Subcutaneous adipose tissue (tissue), 4 donors: ENCODE data around the gene ITGAV. TPM values are rescaled to one million over a fixed set of nuclear protein-coding genes. Genes with fewer than 3 reads are reported as not detected.

Experiments
- CTCF ChIP-seq: fragments of 450-650 bp; IDR thresholded peaks from one replicate; pipeline ENCODE4 v1.5.1; 2016; ENCODE audit warnings: low read depth, mild to moderate bottlenecking, control low read depth, antibody characterized with exemption, moderate library complexity
- total RNA-seq, 4 donors: library from RNA; depleted of rRNA; stranded (reverse); fragments of >200 nt; gene quantifications; one replicate each; pipeline ENCODE4 v1.1.0, GENCODE V29; 2016

Gene ITGAV
- 100 to 1,000 TPM in 2 of 4 donors, 10 to 100 TPM in 2; 90.8 to 130 (median 114) TPM for total RNA-seq

DNA sequence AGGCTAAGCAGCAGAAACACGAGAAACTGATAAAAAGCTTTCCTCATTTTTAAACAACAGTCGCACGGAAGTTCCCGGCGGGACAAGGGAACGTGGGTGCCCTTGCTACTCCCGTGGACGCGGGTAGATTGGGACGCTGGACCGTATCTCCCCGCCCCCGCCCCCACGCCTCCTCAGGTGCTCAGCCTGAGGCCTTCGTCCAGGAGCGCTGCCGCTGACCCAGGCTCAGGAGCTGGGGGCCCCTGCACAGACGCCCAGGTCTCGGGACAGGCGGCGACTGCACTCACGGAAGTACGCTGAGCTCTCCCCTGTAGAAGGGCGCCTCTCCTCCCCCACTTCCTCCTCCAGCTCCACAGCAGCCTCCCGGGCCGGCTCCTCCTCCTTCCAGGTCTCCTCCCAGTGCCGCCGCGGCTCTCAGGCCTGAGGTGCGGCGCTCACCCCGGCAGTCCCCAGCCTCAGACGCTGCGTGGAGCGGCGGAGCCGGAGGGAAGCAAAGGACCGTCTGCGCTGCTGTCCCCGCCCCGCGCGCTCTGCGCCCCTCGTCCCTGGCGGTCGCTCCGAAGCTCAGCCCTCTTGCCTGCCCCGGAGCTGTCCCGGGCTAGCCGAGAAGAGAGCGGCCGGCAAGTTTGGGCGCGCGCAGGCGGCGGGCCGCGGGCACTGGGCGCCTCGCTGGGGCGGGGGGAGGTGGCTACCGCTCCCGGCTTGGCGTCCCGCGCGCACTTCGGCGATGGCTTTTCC, at the start of gene ITGAV:
TSS of gene ITGAV (plus strand) at position 445 of the 738 bp plus-strand sequence. CDS start at position 728, 283 bp downstream.
- TF ChIP-seq CTCF: no peak

DNA sequence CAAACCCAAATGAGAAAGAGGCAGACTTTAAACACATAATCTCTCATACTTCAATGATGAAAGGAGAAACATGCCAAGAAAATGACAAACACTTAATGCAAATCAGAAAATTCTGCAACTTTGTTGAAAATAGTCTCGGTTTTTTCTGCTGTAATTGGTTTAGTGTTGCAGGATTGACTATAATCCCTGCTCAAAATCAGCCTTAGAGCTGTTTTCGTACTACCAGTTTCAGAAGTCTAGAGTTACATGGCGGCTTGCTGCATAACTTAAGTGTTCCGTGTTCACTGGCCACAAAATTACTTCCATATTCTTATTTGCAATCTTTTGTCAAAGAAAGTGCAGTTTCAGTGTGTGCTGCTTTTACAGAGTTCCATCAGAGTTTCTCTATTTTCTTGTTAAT, 48.9 kb upstream of the ITGAV start:
- no peak for TF ChIP-seq CTCF

DNA sequence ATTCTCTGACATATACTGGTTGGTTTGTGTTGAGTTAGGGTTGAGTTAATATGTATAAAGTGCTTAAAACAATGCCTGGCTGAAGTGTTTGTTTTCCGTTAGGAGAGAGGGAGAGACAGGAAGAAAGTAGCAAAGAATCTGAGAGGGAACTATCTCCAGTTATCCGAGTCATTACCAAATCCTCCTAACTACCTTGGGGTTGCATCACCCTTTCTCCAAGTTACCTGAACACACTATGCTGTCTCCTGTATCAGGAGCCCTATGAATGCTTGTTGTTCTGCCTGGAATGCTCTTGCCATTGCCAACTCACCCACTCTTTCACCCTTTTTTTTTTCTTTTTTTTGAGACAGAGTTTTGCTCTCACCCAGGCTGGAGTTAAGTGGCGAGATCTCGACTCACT, 47.9 kb upstream of the ITGAV start:
- no peak for TF ChIP-seq CTCF

GRCh38 chr2:186543561-186544131, 46.2 kb upstream of the ITGAV start:
- no peak for TF ChIP-seq CTCF

DNA sequence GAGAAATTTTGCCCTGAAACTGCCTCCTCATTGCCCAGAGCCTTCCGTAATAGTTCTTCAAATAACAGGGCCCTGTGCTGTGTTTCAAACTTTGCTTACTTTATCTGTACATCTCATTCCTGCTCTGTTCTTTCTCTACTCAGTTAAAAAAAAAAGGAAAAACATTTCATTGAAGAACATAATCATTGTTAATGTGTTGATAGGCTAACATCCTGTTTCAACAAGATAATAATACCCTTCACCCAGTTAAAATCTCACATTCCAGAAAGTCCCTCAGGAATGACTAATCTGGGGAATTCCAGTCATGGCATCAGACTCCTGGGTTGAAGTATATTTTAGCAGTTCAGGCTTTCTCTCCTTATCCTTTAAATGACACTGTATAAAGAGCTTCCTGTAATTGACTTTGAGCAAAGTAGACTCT, 45.6 kb upstream of the ITGAV start:
- TF ChIP-seq CTCF: no peak

- no peak for TF ChIP-seq CTCF
These were observed 43.0 kb upstream of the ITGAV start for GRCh38 chr2:186546846-186547245.

DNA sequence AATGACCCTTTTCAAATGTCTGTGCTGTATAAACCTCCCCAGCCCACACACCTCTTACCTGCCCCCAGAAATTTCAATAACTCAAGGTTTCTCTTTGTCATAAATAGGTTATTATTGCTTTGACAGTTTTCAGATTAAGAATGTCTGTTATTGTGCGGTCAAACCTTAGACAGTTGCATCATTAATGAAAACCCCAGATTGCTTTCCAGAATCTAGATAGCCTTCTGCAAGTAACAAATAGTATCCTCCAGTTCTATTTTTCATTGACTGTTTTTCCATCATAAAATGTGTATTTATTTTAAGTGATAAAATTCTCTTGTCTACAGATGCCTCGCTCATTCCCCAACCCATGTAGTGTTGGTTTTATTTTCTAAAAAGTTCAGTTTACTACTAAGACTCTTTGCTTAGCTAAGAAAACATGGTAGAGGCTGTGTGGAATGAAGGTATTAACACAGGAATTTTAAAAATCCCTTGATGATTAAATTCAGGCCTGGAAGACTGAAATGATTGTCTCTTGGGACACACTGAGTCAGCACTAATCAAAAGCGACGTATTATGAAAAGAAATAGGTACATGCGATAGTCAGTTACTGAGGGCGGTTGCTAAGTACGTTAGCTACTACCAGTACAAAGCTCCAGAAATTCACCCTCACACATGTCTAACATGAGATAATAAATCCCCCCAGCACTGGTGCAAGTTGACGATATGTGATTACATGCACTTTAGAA, 38.4 kb upstream of the ITGAV start:
- no peak for TF ChIP-seq CTCF
